ENCODE data around the gene SPEG. TPM values are rescaled to one million over a fixed set of nuclear protein-coding genes. Genes with fewer than 3 reads are reported as not detected.

Gene SPEG
- total RNA-seq, 1 donor from 2014 or later = 5.6 TPM

DNA sequence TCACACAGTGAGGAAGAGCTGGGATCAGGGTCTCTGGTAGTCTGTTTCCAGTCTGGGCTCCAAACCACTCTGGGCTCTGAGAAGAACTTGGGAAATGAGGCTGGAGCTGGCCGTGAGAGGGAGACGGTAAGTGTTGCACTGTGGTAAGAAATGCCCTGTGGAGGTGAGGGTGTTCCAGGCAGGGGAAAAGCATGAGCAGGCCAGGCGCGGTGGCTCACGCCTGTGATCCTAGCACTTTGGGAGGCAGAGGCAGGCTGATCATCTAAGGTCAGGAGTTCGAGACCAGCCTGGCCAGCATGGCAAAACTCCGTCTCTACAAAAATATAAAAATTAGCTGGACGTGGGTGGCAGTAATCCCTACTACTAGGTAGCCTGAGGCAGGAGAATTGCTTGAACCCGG is 30.8 kb upstream of the SPEG start:
- no peak overlapping the region for H3K27ac ChIP-seq
- TF ChIP-seq EZH2phosphoT487 (IDR thresholded peaks at IDR 0.05) (no peak), EZH2 (IDR thresholded peaks at IDR 0.05) (no peak)
- TF ChIP-seq, protein P1, sequence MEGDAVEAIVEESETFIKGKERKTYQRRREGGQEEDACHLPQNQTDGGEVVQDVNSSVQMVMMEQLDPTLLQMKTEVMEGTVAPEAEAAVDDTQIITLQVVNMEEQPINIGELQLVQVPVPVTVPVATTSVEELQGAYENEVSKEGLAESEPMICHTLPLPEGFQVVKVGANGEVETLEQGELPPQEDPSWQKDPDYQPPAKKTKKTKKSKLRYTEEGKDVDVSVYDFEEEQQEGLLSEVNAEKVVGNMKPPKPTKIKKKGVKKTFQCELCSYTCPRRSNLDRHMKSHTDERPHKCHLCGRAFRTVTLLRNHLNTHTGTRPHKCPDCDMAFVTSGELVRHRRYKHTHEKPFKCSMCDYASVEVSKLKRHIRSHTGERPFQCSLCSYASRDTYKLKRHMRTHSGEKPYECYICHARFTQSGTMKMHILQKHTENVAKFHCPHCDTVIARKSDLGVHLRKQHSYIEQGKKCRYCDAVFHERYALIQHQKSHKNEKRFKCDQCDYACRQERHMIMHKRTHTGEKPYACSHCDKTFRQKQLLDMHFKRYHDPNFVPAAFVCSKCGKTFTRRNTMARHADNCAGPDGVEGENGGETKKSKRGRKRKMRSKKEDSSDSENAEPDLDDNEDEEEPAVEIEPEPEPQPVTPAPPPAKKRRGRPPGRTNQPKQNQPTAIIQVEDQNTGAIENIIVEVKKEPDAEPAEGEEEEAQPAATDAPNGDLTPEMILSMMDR (IDR thresholded peaks at IDR 0.05) = no peak
- peaks cover 17% of the 10 kb centered on the region for H3K4me1 ChIP-seq
- Mint-ChIP-seq H3K4me1 (peaks cover 30% of the 10 kb centered on the region), H3K36me3 (no peaks in the 10 kb centered on the region), H3K27me3 (ENCODE audit: insufficient read depth, low read depth) (peaks cover 6% of the 10 kb centered on the region), H3K9me3 (no peaks in the 10 kb centered on the region), H3K4me3 (no peak overlapping the region), H3K27ac (no peak overlapping the region)
- DNase-seq (ENCODE audit: low spot score) = no peak
- H3F3A ChIP-seq (ENCODE audit: low read depth) = peaks cover 14% of the 10 kb centered on the region
- no peaks in the 10 kb centered on the region for H3K79me2 ChIP-seq (ENCODE audit: low read depth)
- H2AFZ ChIP-seq (replicated peaks) = no peak overlapping the region
- no peak overlapping the region for H3K4me3 ChIP-seq
- H3K9me3 ChIP-seq (ENCODE audit: low read depth) = no peaks in the 10 kb centered on the region
- H4K20me1 ChIP-seq (ENCODE audit: low read depth) = no peaks in the 10 kb centered on the region
- H3K36me3 ChIP-seq = no peaks in the 10 kb centered on the region
- H3K27me3 ChIP-seq = peaks cover 9% of the 10 kb centered on the region
- no peak overlapping the region for H3K9ac ChIP-seq
- H3K4me2 ChIP-seq = no peak overlapping the region

DNA sequence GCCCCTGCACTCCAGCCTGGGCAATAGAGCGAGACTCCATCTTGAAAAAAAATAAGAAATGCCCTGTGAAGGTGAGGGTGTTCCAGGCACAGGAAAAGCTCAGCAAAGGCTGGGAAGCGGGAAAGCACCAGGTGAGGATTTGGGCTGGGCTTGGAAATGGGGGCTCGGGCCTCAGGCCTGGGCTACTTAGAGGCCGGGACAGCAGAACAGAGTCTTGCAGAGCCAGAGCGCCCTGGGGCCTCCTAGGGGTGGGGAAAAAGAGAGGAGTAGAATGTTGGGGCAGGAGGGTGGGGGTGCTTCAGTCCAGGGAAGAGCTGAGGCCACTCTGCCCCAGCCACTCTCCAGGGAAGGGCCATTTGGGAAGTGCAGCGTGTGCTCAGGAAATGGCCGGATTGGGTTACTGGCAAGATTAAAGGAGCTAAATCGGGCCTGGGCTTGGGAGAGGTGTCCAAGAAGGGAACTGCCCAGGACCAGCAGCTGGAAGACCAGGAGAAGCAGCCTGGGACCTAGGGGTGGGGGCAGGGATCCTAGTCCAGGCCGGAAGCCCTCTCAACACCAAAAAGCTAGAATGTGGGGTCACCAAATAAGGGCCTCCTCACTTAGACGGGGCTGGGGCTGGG is 30.2 kb upstream of the SPEG start:
- no peak overlapping the region for H3K9ac ChIP-seq
- peak overlapping the region; percentile 9 for H2AFZ ChIP-seq (replicated peaks)
- no peak overlapping the region for H3K27ac ChIP-seq
- Mint-ChIP-seq H3K9me3 (no peaks in the 10 kb centered on the region), H3K27me3 (ENCODE audit: insufficient read depth, low read depth) (peaks cover 6% of the 10 kb centered on the region), H3K4me3 (no peak overlapping the region), H3K4me1 (peaks cover 30% of the 10 kb centered on the region), H3K27ac (no peak overlapping the region), H3K36me3 (no peaks in the 10 kb centered on the region)
- no peak for DNase-seq (ENCODE audit: low spot score)
- H3K4me1 ChIP-seq = peaks cover 17% of the 10 kb centered on the region
- H3F3A ChIP-seq (ENCODE audit: low read depth) = peaks cover 14% of the 10 kb centered on the region
- TF ChIP-seq EZH2phosphoT487 (IDR thresholded peaks at IDR 0.05) (no peak), EZH2 (IDR thresholded peaks at IDR 0.05) (no peak)
- TF ChIP-seq, protein P1 (IDR thresholded peaks at IDR 0.05) = no peak
- no peak overlapping the region for H3K4me2 ChIP-seq
- peaks cover 9% of the 10 kb centered on the region for H3K27me3 ChIP-seq
- H3K4me3 ChIP-seq = no peak overlapping the region
- H3K79me2 ChIP-seq (ENCODE audit: low read depth) = no peaks in the 10 kb centered on the region
- H3K9me3 ChIP-seq (ENCODE audit: low read depth) = no peaks in the 10 kb centered on the region
- no peaks in the 10 kb centered on the region for H3K36me3 ChIP-seq
- no peaks in the 10 kb centered on the region for H4K20me1 ChIP-seq (ENCODE audit: low read depth)

DNA sequence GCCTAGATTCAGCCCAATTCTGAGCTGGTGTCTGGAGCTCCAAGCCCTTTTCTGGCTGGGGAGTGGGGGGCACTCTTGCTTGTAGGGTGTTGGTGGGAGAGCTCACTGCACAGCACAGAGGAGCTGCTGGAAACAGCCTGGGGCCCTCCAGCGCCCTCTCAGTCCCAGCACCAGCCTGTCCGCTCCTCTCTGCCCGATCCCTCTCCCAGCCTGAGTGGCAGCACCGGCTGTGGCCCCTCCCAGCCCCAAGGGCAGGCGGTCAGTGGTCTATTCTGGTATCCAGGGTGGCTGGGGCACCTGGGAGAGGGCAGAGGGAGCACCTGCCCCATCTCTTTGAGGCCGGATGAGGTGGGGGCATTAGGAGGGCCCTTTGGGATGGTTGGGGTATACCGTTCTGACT is 29.7 kb upstream of the SPEG start:
- Mint-ChIP-seq H3K4me3 (no peak overlapping the region), H3K27ac (no peak overlapping the region), H3K27me3 (ENCODE audit: insufficient read depth, low read depth) (peaks cover 6% of the 10 kb centered on the region), H3K36me3 (no peaks in the 10 kb centered on the region), H3K9me3 (no peaks in the 10 kb centered on the region), H3K4me1 (peaks cover 29% of the 10 kb centered on the region)
- Histone ChIP-seq H3K27ac (no peak overlapping the region), H4K20me1 (ENCODE audit: low read depth) (no peaks in the 10 kb centered on the region), H3K27me3 (peaks cover 9% of the 10 kb centered on the region), H3K4me2 (no peak overlapping the region), H3K4me1 (peaks cover 17% of the 10 kb centered on the region), H3K36me3 (no peaks in the 10 kb centered on the region), H3K4me3 (no peak overlapping the region), H3F3A (ENCODE audit: low read depth) (peaks cover 14% of the 10 kb centered on the region), H3K9ac (no peak overlapping the region), H3K9me3 (ENCODE audit: low read depth) (no peaks in the 10 kb centered on the region), H2AFZ (replicated peaks) (peak overlapping the region; percentile 9), H3K79me2 (ENCODE audit: low read depth) (no peaks in the 10 kb centered on the region)
- TF ChIP-seq, protein P1 (IDR thresholded peaks at IDR 0.05) = no peak
- no peak for TF ChIP-seq EZH2 (IDR thresholded peaks at IDR 0.05)
- no peak for TF ChIP-seq EZH2phosphoT487 (IDR thresholded peaks at IDR 0.05)
- peak; percentile 51 for DNase-seq (ENCODE audit: low spot score)

Data from neural progenitor cell (in vitro differentiated cells).